OCI-LY3 (cell line): Measurements from ENCODE around the gene TRDN.

Experiments used
- H2AFZ ChIP-seq: fragments of 200-600, 300-600 bp; shearing (Covaris generic); 2 replicates; pipeline ENCODE4 v1.6.0; 2014; ENCODE audit warnings: antibody characterized with exemption, low read depth, low read length
- H3K27ac ChIP-seq: fragments of 200-600, 300-600 bp; sonication (generic); 2 replicates; pipeline ENCODE4 v1.5.1; 2014; ENCODE audit warnings: mild to moderate bottlenecking, low read length, moderate library complexity, mixed read lengths
- H3K27me3 ChIP-seq: fragments of 200-600, 300-600 bp; sonication (generic); 2 replicates; pipeline ENCODE4 v1.6.1; 2014; ENCODE audit warnings: low read depth, low read length, mixed read lengths
- H3K36me3 ChIP-seq: fragments of 200-600, 300-600 bp; sonication (generic); replicated peaks from 2 replicates; pipeline ENCODE3; 2014; ENCODE audit warnings: low read depth, low read length, mixed read lengths
- H3K4me1 ChIP-seq: fragments of 300-600, 200-600 bp; sonication (generic); 2 replicates; pipeline ENCODE4 v1.6.1; 2014; ENCODE audit warnings: low read length, mixed read lengths
- H3K4me2 ChIP-seq: fragments of 200-600, 300-600 bp; sonication (generic); 2 replicates; pipeline ENCODE4 v1.6.1; 2014; ENCODE audit warnings: low read length, mixed read lengths
- H3K4me3 ChIP-seq: fragments of 300-600, 200-600 bp; sonication (generic); 2 replicates; pipeline ENCODE4 v1.5.1; 2014; ENCODE audit warnings: antibody characterized with exemption, mild to moderate bottlenecking, low read length, moderate library complexity
- H3K79me2 ChIP-seq: fragments of 300-600, 200-600 bp; shearing (Covaris generic); 2 replicates; pipeline ENCODE4 v1.6.1; 2014; ENCODE audit warnings: mild to moderate bottlenecking, low read length, mixed read lengths
- H3K9ac ChIP-seq: fragments of 300-600, 200-600 bp; shearing (Covaris generic); 2 replicates; pipeline ENCODE4 v1.6.0; 2014; ENCODE audit warnings: mild to moderate bottlenecking, low read length, moderate library complexity
- H3K9me3 ChIP-seq: fragments of 200-600, 300-600 bp; shearing (Covaris generic); 2 replicates; pipeline ENCODE4 v1.6.1; 2014; ENCODE audit warnings: low read length, mixed read lengths; ENCODE audit not compliant: insufficient read depth
- H4K20me1 ChIP-seq: fragments of 200-600, 300-600 bp; sonication (generic); 2 replicates; pipeline ENCODE4 v1.6.1; 2016; ENCODE audit warnings: low read length, mixed read lengths; ENCODE audit not compliant: insufficient read depth
- EZH2phosphoT487 ChIP-seq: fragments of 200-600 bp; shearing (Covaris generic); IDR thresholded peaks from 2 replicates; pipeline ENCODE4 v1.6.1; 2018; ENCODE audit warnings: antibody characterized with exemption, mixed run types, low read depth
- TF ChIP-seq, protein P1 (sequence below): fragments of 200-600, 300-600 bp; sonication (generic); IDR thresholded peaks from 2 replicates; pipeline ENCODE4 v1.5.1; 2014; ENCODE audit warnings: antibody characterized with exemption, low read length, low read depth

TRDN gene

GRCh38 chr6:123668965-123669591, 32.3 kb upstream of the TRDN start:
- Histone ChIP-seq H3K4me3 (no peak overlapping the region), H3K36me3 (no peaks in the 10 kb centered on the region), H3K27ac (no peak overlapping the region)

DNA sequence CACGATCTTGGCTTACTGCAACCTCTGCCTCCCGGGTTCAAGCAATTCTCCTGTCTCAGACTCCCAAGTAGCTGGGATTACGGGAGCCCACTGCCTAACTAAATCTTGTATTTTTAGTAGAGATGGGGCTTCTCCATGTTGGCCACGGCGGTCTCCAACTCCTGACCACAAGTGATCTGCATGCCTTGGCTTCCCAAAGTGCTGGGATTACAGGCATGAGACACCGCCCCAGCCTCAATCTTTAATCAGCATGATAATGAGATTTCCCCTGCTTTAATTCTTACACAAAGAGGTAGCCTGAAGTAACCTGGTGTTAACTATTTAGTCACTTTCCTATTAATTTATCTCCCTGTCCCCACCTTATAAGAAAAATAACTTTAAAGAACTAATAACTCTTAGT, 31.3 kb upstream of the TRDN start:
- TF ChIP-seq, protein P1, sequence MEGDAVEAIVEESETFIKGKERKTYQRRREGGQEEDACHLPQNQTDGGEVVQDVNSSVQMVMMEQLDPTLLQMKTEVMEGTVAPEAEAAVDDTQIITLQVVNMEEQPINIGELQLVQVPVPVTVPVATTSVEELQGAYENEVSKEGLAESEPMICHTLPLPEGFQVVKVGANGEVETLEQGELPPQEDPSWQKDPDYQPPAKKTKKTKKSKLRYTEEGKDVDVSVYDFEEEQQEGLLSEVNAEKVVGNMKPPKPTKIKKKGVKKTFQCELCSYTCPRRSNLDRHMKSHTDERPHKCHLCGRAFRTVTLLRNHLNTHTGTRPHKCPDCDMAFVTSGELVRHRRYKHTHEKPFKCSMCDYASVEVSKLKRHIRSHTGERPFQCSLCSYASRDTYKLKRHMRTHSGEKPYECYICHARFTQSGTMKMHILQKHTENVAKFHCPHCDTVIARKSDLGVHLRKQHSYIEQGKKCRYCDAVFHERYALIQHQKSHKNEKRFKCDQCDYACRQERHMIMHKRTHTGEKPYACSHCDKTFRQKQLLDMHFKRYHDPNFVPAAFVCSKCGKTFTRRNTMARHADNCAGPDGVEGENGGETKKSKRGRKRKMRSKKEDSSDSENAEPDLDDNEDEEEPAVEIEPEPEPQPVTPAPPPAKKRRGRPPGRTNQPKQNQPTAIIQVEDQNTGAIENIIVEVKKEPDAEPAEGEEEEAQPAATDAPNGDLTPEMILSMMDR = no peak
- no peak for TF ChIP-seq EZH2phosphoT487
- Histone ChIP-seq H4K20me1 (no peaks in the 10 kb centered on the region), H3K27ac (no peak overlapping the region), H3K4me1 (no peaks in the 10 kb centered on the region), H3K27me3 (no peaks in the 10 kb centered on the region), H3K4me3 (no peak overlapping the region), H3K36me3 (no peaks in the 10 kb centered on the region), H2AFZ (no peak overlapping the region), H3K9ac (no peak overlapping the region), H3K9me3 (no peaks in the 10 kb centered on the region), H3K79me2 (no peaks in the 10 kb centered on the region), H3K4me2 (no peak overlapping the region)

More at GRCh38 chr6:123668965-123669591, 32.3 kb upstream of the TRDN start:
- TF ChIP-seq, protein P1 = no peak
- no peak for TF ChIP-seq EZH2phosphoT487
- no peaks in the 10 kb centered on the region for H3K9me3 ChIP-seq
- no peak overlapping the region for H3K4me2 ChIP-seq
- H3K27me3 ChIP-seq = no peaks in the 10 kb centered on the region
- H3K79me2 ChIP-seq = no peaks in the 10 kb centered on the region
- no peaks in the 10 kb centered on the region for H3K4me1 ChIP-seq
- no peaks in the 10 kb centered on the region for H4K20me1 ChIP-seq
- no peak overlapping the region for H2AFZ ChIP-seq
- no peak overlapping the region for H3K9ac ChIP-seq

GRCh38 chr6:123663436-123663835, 26.7 kb upstream of the TRDN start:
- Histone ChIP-seq H3K4me3 (no peak overlapping the region), H3K27ac (no peak overlapping the region), H4K20me1 (no peaks in the 10 kb centered on the region), H3K79me2 (no peaks in the 10 kb centered on the region), H3K9me3 (no peaks in the 10 kb centered on the region), H3K9ac (no peak overlapping the region), H3K27me3 (no peaks in the 10 kb centered on the region), H3K4me1 (no peaks in the 10 kb centered on the region), H3K4me2 (no peak overlapping the region), H2AFZ (no peak overlapping the region), H3K36me3 (no peaks in the 10 kb centered on the region)
- TF ChIP-seq, protein P1 = no peak
- no peak for TF ChIP-seq EZH2phosphoT487

DNA sequence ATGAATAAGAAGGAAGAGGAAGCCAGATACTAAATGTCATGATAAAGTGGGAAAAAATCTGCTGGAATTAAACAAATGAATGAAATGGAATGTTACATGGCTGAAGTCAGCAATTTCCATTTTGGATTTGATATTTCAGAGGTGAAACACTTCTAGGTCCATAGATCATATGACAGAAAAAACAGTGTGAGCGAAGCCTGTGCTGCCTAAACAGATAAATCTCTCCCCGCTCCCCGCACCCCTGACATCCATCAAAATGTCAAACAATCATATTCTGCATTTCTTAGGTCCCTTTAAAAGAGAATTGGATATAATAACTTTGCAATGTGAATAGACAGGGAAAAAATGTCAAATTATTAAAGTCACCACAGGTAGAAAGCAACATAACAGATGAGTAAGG, 26.0 kb upstream of the TRDN start:
- Histone ChIP-seq H2AFZ (no peak overlapping the region), H3K27me3 (no peaks in the 10 kb centered on the region), H3K79me2 (no peaks in the 10 kb centered on the region), H3K27ac (no peak overlapping the region), H3K4me2 (no peak overlapping the region), H3K9me3 (no peaks in the 10 kb centered on the region), H3K4me1 (no peaks in the 10 kb centered on the region), H3K4me3 (no peak overlapping the region), H4K20me1 (no peaks in the 10 kb centered on the region), H3K36me3 (no peaks in the 10 kb centered on the region), H3K9ac (no peak overlapping the region)
- no peak for TF ChIP-seq EZH2phosphoT487
- TF ChIP-seq, protein P1 = no peak
